GM18858 (cell line): ENCODE measurements around the gene CDX1.

Experiments
- ATAC-seq: cut with Tn5 transposase; IDR thresholded peaks from one replicate; pipeline ENCODE4 v1.9.1; 2021; ENCODE audit not compliant: unreplicated experiment

Gene CDX1

GRCh38 chr5:150203832-150204589, 37.4 kb downstream of the CDX1 start:
- no peak for ATAC-seq

- no peak for ATAC-seq
Measured at GRCh38 chr5:150204590-150204960, 38.0 kb downstream of the CDX1 start.

GRCh38 chr5:150206098-150206778, 39.7 kb downstream of the CDX1 start:
- no peak for ATAC-seq

GRCh38 chr5:150206779-150207115, 40.2 kb downstream of the CDX1 start:
- ATAC-seq, result no peak

- no peak for ATAC-seq
Measured at GRCh38 chr5:150208187-150209098, 41.9 kb downstream of the CDX1 start.

GRCh38 chr5:150209099-150209635, 42.6 kb downstream of the CDX1 start:
- no peak for ATAC-seq

GRCh38 chr5:150210644-150211043, 44.1 kb downstream of the CDX1 start:
- no peak for ATAC-seq

- no peak for ATAC-seq
Measured at GRCh38 chr5:150211156-150212030, 44.8 kb downstream of the CDX1 start.

GRCh38 chr5:150213530-150213929, 47.0 kb downstream of the CDX1 start:
- no peak for ATAC-seq

- no peak for ATAC-seq
Measured at GRCh38 chr5:150214289-150214688, 47.7 kb downstream of the CDX1 start.

GRCh38 chr5:150215979-150216944, 49.7 kb downstream of the CDX1 start:
- no peak for ATAC-seq

GRCh38 chr5:150217038-150217437, 50.5 kb downstream of the CDX1 start:
- ATAC-seq, result no peak

- peak; percentile 60 for ATAC-seq
Measured at GRCh38 chr5:150217873-150218692, 51.5 kb downstream of the CDX1 start.

GRCh38 chr5:150218693-150219035, 52.1 kb downstream of the CDX1 start:
- ATAC-seq, result no peak

- ATAC-seq, result no peak
Measured at GRCh38 chr5:150219142-150219541, 52.6 kb downstream of the CDX1 start.

- no peak for ATAC-seq
Measured at GRCh38 chr5:150219861-150220260, 53.3 kb downstream of the CDX1 start.

GRCh38 chr5:150221471-150221870, 54.9 kb downstream of the CDX1 start:
- no peak for ATAC-seq

GRCh38 chr5:150222906-150223305, 56.3 kb downstream of the CDX1 start:
- ATAC-seq, result no peak

- ATAC-seq, result no peak
Measured at GRCh38 chr5:150223474-150223873, 56.9 kb downstream of the CDX1 start.
